Measurements from ENCODE around the gene CROCC2. TPM values are rescaled to one million over a fixed set of nuclear protein-coding genes. Genes with fewer than 3 reads are reported as not detected.

CROCC2 gene
- not detected for total RNA-seq

DNA sequence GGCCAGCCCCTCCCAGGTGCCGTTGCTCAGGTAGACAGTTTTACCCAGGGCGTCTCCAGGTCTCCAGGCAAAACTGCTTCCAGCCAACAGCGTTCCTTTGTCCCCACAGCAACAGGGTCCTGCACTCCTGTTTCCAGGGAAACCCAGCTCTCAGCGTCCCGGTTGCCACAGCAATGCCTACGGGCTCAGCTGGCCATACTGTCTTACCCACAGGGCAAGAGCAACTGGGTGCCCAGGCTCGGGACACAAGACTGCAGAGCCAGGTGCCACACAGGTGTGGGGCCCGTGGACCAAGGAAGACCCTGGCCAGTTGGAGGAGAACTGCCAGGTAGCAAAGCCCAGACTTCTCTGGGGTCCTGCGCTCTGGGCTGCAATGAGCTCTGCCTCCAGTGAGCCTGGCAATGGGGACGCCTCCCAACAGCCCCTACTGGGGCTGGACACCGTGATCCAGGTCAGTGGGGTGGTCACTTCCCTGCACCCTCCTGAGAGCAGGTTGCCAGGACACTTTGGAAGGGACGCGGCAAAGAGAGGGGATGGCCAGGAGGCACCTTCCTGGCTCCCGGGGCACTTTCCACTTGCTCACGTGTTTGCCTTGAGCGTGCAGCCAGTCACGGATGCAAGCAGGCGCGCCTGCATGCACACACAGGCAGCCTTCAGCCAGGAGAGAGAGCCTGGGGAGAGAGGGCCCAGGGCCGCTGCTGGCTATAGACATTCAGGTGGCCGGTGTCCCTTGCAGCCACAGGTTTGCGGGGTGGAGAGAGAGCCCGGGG is at the start of gene CROCC2:
CROCC2 (plus strand) TSS at position 196 of the 770 bp plus-strand sequence; CDS start at position 374, 178 bp downstream.
- DNase-seq = peak; percentile 51

DNA sequence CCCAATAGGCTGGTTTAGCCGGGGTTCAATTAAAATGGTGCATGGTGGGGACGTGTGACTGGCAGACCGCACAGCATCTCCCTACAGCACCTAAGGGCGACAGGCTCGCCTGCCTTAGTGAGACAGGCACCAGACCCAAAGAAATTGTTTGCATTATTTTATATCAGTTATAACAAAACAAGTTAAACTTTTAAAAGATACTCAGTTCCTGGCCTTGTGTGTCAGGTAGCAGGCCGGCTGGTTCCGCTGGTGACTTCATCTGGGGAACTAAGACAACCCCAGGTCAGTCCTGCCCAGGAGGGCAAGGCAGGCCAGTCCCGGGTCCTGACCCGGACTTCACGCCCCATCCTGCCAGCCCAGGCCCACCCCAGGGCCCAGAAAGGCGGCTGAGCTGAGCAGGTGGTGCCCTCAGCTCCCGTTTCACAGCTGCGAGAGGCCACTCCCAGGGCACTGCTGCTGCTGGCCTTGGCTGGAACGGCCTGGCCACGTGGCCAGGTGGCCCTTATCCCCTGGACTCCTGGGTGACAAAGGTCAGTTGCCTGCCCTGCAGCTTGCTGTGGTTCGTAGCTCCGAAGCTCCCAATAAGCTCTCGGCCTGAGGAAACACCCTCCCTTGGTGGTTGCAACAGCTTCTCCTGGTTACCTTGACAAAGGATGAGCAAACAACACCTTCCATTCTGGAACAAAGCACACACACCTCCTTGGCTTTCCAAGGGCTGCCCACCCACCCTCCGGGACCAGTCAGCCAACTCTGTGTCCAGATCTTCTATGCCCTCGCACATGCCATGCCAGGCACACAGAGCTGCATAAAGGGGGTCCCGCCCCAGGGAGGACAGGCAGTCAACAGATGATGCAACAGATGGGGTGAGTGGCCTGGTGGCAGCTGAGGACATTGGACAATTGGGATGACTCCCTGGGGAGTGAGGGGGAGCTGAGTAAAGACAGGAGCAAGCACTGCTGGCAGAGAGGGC is 48.8 kb upstream of the CROCC2 start:
- DNase-seq = no peak

DNA sequence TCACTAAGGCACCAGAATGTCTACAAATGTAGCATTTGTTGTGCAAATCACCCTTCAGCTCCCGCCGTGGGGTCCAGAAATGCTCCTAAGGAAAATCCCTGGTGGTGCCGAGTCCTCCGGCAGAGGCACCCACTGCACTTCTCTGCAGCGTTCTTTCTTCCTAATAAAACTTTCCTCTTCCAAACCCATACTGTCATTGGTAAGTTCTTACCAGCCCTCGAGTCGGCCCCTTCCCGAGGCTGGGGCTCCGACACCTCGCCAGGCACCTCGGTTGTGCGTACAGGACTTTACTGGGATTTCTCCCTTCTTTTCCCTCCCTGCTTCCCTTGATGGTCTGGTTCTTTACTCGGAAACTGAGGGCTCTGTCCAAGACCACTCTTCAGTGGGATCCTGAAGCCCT is 47.8 kb upstream of the CROCC2 start:
- DNase-seq = no peak

DNA sequence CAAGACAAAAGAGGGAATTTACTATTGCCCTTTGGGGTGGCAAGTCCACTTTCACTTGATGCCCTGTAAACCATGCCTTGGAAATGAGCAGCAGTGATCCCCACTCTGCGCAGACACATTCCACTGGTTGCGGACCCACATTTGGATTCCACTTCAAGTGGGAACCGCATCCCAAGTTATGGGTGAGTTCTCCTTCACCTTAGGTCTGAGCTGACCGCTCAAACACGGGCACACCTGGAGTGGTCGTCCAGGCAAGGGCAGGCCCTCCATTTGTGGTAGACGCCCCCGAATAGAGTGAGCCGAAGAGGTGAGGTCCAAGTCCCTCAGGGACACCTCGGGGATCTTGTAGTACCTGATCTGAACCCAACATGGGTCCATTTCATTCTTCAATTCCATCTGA is 47.3 kb upstream of the CROCC2 start:
- DNase-seq = no peak

DNA sequence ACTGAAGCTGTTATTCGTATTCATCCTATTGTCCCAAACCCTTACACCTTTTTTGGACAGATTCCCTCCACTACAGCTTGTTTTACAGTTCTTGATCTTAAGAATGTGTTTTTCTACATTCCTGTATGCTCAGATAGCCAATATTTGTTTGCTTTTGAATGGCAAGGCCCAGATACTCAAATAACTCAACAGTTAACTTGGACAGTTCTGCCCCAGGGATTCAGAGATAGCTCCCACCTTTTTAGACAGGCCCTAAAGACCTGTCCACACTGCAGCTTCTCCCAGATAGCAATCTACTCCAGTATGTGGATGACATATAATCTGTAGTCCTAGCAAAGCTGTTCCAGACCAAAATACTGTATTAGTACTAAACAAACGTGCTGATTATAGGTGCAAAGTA is 44.6 kb upstream of the CROCC2 start:
- DNase-seq = no peak

DNA sequence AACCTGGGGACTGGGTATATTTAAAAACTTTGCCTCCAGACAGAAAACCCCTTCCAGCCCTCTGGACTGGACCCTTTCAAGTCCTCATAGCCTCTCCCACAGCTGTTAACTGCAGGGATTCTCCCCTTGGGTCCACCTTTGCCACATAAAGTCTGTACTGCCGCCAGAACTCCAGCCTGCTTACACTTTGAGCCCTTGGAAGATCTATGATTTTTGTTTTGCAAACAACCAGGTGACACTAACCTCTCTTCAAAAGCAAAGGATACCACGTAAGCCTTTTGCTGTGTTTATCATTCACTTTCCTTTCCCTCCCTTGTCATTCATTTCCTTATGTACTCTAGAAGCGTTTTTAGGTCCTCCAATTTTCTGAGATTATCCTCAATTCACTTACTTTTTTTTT is 41.7 kb upstream of the CROCC2 start:
- DNase-seq = no peak

DNA sequence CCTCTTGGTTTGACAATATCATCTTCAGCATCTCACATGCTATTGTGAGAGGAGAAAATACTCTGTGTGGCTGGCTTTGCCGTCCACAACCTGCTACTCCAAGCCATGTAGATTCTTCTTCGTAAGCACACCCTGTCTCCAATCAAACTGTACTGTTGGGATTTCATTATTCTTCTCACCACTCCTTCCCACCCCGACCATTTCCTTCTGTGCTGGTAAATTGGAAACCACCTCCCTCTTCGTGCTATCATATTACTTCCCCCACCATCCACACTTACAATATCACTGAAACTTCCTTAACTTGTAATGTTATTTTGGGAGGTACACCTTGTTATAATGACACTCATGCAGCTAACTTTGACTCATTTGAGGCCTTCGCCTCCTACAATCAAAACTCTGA is 40.7 kb upstream of the CROCC2 start:
- DNase-seq = no peak

DNA sequence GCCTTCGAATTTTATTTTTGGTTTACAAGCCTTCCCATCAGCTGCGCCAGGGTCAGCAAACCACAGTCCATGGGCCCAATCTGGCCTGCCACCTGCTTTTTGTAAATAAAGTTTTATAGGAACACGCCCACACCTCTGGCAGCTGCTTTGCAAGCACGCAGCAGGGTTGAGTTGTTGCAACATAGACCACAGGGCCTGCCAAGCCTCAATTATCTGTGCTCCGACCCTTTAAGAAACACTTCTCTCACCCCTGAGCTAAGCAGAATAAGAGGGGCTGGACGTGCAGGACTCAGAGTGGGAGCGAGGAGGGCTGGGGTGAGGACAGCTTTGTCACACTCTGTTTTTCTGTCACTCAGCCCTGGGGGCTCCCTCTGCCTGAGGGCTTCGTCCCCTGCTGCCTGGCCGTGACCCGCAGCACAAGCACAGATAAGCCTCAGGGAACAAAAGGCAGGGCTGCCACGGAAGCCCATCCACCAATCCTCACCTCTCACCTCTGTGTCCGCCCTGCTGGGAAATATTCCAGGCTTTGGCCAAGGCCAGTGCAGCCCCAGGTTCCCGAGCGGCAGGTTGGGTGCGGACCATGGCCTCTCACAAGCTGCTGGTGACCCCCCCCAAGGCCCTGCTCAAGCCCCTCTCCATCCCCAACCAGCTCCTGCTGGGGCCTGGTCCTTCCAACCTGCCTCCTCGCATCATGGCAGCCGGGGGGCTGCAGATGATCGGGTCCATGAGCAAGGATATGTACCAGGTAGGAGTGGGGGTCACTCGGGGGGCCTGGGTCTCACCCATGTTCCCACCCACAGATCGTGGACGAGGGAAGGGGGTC is 37.6 kb upstream of the CROCC2 start, which contains the start of gene AGXT:
AGXT (plus strand) TSS at position 539 of the 823 bp plus-strand sequence; CDS start at position 581, 42 bp downstream.
- no peak for DNase-seq

DNA sequence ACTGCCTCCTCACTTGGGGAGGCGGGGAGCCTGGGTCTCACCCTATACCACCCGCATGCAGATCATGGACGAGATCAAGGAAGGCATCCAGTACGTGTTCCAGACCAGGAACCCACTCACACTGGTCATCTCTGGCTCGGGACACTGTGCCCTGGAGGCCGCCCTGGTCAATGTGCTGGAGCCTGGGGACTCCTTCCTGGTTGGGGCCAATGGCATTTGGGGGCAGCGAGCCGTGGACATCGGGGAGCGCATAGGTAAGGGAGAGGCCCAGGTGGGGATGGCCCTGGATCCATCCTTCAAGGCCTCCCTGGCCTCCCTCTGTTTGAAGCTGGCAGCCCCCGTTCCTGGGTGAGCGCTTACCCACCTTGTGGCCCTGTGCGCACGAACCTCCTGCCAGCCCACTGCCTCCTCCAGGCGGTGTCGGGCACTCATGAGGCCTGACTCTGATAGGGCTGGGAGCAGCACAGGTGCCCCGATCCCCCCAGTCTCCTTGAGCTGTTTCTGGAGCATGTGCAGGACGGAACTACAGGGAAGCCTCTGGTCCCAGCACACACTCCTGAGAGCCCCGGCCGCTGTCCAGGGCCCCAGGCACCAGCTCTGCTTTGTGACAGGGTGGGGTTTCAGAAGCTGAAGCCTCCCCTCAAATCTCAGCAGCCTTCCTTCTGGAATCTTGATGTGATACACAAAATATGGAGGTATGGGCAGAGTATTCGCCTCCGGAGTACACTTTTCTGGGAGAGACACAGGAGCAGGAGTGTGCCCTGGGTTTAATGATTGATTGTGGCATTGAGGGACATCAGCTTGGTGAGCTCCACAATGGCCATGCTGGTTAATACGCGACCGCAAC is 36.8 kb upstream of the CROCC2 start:
- no peak for DNase-seq

DNA sequence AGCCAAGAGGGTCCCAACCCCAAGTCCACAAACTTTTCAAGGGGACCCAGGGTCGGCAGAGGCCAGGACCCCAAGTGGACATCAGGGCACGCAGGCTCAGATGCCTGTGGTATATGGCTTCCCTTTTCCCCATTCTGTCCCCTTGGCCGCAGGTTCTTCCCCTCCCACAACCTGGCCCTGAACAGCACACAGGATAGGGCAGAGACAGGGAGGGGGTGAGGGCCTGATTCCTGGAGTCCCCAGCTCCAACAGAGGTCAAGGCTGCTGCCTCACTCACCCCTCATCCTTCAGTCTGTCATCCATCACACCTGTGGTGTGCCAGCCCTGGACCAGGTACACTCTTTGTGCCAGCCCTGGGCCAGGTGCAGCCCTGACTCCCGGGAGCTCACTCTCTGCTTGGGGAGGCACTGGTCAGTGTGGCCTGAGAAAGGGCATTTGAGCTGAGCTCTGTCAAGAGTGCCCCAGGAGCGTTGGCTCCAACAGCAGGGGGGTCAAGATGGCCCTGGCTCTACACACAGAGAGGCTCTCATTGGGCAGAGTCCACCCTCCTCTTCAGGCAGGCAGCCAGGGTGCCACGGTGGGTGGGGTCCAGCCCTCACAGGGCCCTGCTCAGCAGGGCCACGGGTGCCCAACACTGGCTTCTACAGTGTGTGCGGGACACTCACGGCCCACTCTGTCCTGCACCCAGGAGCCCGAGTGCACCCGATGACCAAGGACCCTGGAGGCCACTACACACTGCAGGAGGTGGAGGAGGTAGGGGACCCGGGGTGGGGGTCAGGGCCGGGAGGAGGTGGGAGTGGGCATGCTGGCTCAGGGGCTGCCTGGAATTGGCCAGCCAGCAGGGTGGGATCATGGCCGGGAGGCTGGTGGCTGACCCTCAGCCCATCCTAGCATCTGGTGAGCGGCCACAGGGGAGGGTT is 35.9 kb upstream of the CROCC2 start:
- DNase-seq = no peak

DNA sequence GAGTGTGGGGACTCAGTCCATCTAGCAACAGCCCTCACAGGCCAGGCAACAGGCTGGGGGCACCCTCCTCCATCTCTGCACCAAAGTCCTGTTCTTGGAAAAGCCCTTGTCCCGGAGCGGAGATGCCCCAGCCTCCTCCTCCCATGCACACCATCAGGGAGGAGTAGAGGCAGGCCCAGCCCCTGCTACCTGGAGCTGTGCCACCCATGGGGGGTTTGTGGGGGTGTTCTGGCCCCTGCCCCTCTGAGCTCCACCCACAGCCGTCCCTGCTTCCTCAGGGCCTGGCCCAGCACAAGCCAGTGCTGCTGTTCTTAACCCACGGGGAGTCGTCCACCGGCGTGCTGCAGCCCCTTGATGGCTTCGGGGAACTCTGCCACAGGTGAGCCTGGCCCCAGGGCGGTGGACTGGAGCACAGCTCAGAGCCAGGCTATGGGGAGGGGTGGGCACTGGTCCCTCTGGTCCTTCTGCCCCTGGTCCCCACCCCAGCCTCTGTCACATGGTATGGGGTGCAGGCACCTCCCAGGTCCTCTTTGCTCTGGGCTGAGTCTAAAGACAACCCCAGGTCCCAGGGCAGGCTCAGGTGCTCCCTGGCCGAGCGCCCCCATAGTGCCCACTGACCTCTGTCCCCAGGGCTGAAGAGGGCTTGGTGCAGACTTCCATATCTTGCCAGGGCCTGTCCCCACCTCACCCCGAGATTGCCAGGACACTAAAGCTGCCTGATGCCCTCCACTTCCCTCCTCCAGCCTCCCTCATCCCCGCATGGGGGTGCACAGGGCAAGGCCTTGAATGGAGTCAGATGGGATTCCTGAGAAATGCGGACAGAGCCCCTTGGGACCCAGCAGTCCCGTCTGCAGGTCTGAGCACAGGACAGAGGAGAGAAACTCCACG is 34.8 kb upstream of the CROCC2 start:
- DNase-seq = no peak

DNA sequence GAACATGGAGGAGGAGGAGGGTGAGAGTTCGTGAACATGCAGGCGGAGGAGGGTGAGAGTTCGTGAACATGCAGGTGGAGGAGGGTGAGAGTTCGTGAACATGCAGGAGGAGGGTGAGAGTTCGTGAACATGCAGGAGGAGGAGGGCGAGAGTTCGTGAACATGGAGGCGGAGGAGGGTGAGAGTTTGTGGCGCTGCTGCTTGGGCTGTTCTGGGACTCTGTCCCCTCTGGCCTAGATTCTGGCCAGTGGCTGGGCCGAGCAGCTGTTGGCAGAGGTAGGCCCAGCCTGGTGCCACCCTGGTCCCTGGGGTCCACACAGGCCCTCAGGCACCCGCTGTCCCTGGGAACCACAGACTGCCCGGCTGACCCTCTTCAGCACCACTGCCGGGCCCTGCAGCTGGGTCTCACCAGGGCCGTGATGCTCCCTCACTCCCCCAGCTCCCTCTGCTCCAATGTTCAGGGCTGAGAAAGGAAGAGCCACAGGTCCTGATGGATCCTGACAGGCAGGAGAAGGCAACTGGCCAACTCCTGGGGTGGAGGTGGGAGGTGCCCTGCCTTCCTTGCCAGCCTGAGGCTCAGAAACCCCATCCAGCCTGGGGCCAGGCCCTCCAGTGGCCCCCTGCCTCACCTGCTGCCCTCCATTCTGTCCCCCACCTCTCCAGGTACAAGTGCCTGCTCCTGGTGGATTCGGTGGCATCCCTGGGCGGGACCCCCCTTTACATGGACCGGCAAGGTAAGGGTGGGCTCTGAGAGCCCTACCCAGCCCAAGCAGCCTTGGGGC is 33.6 kb upstream of the CROCC2 start:
- DNase-seq = no peak

DNA sequence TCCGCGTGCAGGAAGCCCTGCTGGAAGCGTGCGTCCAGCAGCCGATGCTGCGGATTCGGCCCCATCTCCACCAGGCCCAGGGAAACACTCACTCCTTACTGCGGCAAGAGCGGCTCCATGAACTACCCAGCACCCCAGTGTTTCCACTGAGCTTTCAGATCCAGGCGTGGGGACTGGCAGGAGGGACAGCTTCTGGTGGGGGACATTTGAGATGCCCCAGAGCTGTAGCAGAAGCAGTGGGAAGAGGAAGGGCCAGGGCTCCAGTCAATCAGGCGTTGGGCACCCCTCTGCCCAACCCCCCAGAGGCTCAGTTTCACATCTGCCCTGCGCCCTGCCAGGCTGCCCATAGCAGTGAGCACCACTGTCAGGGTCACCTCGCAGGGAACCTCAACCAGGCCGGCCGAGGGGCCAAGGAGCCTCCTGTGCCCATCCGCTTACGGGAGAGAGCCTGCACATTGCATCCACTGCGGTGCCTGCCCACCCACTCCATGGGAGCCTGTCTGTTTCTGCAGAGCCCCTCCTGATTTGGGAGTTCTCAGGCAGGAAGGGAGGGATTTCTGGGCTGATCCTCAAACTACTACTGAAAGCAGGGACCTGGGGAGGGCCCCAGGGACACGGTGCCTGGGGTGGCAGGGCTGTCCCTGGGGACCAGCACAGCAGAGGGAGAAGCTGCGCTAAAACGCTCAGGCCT is 32.9 kb upstream of the CROCC2 start:
- no peak for DNase-seq

DNA sequence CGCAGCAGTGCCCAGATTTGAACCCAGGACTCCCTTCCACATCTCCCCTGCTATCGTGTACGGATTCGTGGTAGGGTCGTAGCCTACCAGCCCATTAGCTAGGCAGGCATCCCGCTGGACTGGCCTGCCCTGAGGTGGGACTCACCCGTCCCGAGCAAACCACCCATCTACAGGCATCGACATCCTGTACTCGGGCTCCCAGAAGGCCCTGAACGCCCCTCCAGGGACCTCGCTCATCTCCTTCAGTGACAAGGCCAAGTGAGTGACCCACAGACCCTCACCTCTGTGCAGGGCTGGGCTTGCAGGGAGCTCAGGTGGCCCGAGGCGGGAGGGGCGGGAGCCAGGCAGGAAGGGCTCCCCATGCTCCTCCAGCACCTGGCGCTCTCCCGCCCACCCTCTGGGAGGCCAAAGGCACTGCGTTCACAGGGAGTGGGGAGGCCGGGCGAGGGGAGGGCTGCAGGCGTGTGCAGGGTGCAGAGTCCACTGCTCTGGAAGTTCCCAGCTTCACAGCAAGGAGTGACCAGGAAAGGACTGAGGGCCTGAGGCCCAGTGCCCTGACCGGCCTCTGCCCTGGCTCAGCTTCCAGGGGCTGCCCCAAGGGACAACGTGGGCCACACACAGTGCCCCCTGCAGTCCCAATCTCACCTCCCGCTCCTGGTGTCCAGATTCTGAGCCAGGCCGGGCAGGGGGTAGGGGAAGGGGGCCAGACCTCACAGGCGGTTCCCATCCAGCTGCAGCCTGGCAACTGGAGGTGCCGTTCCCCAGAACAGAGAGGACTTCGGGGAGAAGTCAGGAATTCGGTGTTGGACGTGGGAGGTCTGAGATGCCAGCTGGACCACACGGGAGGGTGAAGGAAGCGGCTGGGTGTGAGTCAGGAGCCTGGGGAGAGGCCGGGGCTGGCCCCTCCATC is 32.1 kb upstream of the CROCC2 start:
- no peak for DNase-seq

DNA sequence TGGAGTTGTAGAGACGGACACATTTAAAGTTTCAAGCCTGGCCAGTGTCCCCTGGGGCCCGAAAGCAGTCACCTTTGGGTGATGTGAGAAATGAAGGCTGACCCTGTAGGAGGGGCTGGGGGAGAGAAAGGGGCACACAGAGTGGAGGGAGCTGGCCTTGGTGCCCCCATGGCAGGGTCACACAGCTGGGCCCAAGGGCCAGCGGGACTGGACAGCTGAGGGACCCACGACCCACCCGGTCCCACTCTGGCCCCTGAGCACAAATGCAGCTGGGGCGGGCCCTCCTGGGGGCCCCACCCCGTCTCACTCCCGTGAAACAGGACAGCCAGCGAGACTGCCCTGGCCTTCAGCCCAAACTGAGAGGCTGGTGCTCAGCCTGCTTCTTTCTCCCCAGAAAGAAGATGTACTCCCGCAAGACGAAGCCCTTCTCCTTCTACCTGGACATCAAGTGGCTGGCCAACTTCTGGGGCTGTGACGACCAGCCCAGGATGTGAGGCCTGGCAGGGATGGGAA is 31.4 kb upstream of the CROCC2 start:
- DNase-seq = no peak

Data from tongue (tissue), 2 donors.